GM23248 (cell line): ENCODE data around the gene ANAPC15.

Source experiments
- EZH2 ChIP-seq: fragments of 200-600 bp; sonication (generic); IDR thresholded peaks from 2 replicates; pipeline ENCODE4 v1.6.1; 2018; ENCODE audit warnings: antibody characterized with exemption, mild to moderate bottlenecking; ENCODE audit not compliant: insufficient read depth, poor library complexity, severe bottlenecking
- EZH2phosphoT487 ChIP-seq: fragments of 200-600 bp; sonication (generic); IDR thresholded peaks from 2 replicates; pipeline ENCODE4 v1.6.1; 2018; ENCODE audit warnings: antibody characterized with exemption, moderate library complexity, mild to moderate bottlenecking, low read depth; ENCODE audit not compliant: insufficient read depth

DNA sequence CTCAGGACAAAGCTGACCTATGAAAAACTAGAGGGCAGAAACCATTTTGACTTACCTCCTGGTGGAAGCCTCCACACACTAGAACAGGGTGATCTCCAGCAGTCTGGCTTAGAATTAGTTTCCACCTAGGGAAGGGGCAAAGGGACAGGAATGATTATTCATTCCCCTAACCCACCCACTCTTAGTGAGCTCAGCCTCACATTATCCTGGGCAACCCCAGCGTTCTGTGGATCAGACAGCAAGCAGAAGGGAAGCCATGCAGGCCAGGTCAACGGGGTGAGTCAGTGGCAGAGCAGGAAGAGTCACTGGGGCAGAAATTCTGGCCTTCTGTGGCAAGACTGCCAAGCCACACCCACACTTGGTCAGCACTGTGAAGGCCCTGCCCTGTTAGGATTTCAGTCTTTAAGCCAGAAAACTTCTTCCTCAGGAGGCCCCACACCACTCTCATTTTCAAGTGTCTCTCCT lies 42.7 kb downstream of the ANAPC15 start:
- TF ChIP-seq EZH2: no peak
- TF ChIP-seq EZH2phosphoT487: no peak
